ENCODE measurements around the gene RPTN. TPM values are rescaled to one million over a fixed set of nuclear protein-coding genes. Genes with fewer than 3 reads are reported as not detected.

The RPTN gene
- not detected for polyA plus RNA-seq (ENCODE audit: low read depth in 6 of 6)

DNA sequence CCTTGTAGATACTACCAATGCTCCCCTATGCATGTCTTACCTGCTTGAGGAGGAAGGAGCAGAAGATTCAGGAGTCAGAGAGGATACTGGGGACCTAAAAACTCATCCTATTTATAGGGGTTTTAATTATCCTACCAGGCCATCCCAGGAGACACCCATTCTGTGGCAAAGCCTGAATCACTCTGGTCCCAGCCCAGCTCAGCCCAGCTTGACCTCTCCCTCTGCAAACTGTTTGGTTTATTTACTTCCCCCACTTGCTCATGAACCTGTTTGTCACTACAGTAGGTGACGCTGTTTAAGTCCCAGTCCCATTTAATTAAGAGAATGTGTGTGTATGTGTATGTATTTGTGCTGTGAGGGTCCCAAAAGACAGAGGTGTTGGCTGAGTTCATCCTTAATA, at the start of gene RPTN:
Gene RPTN, minus strand, starts transcription at position 85 of the 400 bp plus-strand sequence. CDS start 1,339 bp downstream, outside the sequence.
- H3K27ac Mint-ChIP-seq, result no peak within 1 kb of the TSS
- no peaks in the 10 kb centered on the region for H3K9me3 Mint-ChIP-seq

DNA sequence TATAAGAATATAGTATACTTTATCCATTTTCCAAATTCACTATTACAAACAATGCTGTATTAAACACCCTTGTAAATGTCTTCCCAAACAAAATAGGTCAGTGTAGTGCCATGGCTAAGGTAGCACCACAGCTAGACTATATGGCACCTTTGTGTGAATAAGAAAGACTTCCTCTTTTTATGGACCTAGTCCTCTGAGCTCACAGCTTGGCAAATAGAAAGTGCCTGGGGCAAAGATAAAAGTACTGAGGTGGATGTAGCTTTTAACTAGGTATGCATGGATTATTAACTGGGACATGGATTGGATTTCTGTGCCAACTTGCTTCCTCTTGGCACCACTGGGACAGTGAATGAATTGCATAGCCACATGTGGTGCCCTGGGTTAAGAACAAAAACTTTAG, 40.0 kb upstream of the RPTN start:
- ATAC-seq (ENCODE audit: low read depth in 2 of 2) (no peak), DNase-seq (no peak)
- Mint-ChIP-seq H3K4me1 (no peaks in the 10 kb centered on the region), H3K27me3 (peaks cover 12 to 18% (median 17%) of the 10 kb centered on the region in 3 donors), H3K36me3 (peaks cover 0 to 13% of the 10 kb centered on the region in 2 donors), H3K4me3 (no peak overlapping the region), H3K27ac (no peak overlapping the region), H3K9me3 (peaks cover 0 to 10% (median 5%) of the 10 kb centered on the region in 7 donors)

More for the DNA sequence above, at the start of gene RPTN:
- ATAC-seq (ENCODE audit: low read depth in 2 of 2) (no peak), DNase-seq (no peak)
- H3K27me3 Mint-ChIP-seq, result peaks cover 3 to 30% (median 15%) of the 10 kb centered on the region in 3 donors
- no peaks in the 10 kb centered on the region for H3K36me3 Mint-ChIP-seq
- H3K4me1 Mint-ChIP-seq, result peaks cover 0 to 4% (median 3%) of the 10 kb centered on the region in 3 donors
- H3K4me3 Mint-ChIP-seq, result no peak within 1 kb of the TSS

DNA sequence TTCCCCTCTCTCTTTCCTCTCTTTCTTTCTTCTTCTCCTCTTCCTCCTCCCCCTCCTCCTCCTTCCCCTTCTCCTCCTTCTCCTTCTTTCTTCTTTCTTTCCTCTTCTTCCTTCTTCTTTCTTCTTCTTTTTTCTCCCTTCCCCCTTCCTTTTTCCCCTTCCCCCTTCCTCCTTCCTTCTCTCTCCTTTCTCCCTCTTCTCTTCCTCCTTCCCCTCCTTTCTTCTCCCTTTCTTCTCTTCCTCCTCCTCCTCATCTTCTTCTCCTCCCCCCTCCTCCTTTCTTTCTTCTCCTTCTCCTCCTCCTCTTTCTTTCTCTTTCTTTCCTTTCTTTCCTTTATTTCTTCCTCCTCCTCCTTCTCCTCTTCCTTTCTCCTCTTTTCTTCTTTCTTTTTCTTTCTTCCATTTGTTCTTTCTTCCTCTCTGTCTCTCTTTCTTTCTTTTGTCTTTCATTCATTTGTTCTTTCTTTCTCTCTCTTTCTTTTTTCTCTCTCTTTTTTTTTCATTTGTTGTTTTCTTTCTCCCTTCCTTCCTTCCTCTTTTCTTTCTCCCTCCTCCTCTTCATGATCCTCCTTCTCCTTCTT, 38.4 kb upstream of the RPTN start:
- H3K27ac Mint-ChIP-seq, result no peak overlapping the region
- no peaks in the 10 kb centered on the region for H3K4me1 Mint-ChIP-seq
- peaks cover 0 to 13% of the 10 kb centered on the region in 2 donors for H3K36me3 Mint-ChIP-seq
- H3K4me3 Mint-ChIP-seq, result no peak overlapping the region
- ATAC-seq (ENCODE audit: low read depth in 2 of 2) (no peak), DNase-seq (no peak)
- peaks cover 12 to 18% (median 17%) of the 10 kb centered on the region in 3 donors for H3K27me3 Mint-ChIP-seq
- peaks cover 0 to 10% (median 5%) of the 10 kb centered on the region in 7 donors for H3K9me3 Mint-ChIP-seq

DNA sequence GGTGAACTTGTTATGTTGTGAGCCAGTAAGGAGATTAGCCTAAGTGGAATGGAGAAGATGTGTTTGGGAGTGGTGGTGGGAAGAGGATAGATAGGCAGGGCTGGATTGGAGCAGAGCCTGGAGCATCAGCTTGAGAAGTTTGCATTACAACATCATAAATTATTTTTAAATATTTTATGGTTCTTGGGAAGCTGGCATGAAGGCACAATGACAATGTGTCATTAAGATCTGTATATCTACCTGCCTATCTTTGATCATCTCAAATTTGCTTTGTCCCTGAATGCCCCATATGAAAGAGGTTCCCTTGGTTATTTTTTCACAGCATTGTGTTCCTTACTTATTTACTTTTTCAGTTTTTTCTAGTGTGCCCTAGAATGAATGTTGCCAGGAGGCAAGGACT, 32.7 kb upstream of the RPTN start:
- no peaks in the 10 kb centered on the region for H3K36me3 Mint-ChIP-seq
- H3K4me3 Mint-ChIP-seq, result no peak overlapping the region
- ATAC-seq (ENCODE audit: low read depth in 2 of 2), result no peak
- no peak overlapping the region for H3K27ac Mint-ChIP-seq
- peaks cover 0 to 10% (median 0%) of the 10 kb centered on the region in 3 donors for H3K27me3 Mint-ChIP-seq
- DNase-seq, result no peak
- peaks cover 4 to 9% (median 6%) of the 10 kb centered on the region in 3 donors for H3K4me1 Mint-ChIP-seq
- H3K9me3 Mint-ChIP-seq, result no peaks in the 10 kb centered on the region

DNA sequence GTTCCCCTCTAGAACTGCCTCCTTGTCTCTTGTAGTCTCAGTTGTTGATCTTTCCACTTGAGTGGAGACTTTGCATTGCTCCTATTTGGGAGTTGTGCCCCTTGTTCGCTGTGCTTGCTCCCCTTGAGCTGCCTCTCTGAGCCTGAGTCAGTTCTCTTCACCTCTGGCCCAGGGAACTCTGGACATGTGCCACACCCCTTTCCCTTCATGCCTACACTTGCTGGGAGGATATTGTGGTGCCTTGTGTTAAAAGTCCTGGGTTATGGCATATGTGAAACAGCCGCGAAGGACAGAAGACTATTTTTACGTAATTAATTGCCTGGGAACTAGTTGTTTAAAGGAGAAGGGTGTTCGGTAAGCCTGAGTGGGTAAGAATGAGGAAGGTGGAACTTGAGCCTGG, 32.2 kb upstream of the RPTN start:
- Mint-ChIP-seq H3K9me3 (no peaks in the 10 kb centered on the region), H3K36me3 (no peaks in the 10 kb centered on the region), H3K4me3 (no peak overlapping the region), H3K27ac (no peak overlapping the region), H3K27me3 (peaks cover 0 to 14% (median 0%) of the 10 kb centered on the region in 3 donors), H3K4me1 (peaks cover 4 to 9% (median 6%) of the 10 kb centered on the region in 3 donors)
- no peak for ATAC-seq (ENCODE audit: low read depth in 2 of 2)
- no peak for DNase-seq

- no peak overlapping the region for H3K4me3 Mint-ChIP-seq
- DNase-seq, result no peak
- no peaks in the 10 kb centered on the region for H3K36me3 Mint-ChIP-seq
- H3K27ac Mint-ChIP-seq, result no peak overlapping the region
- no peak for ATAC-seq (ENCODE audit: low read depth in 2 of 2)
- no peaks in the 10 kb centered on the region for H3K9me3 Mint-ChIP-seq
- H3K27me3 Mint-ChIP-seq, result peaks cover 0 to 15% (median 2%) of the 10 kb centered on the region in 3 donors
- peaks cover 4 to 9% (median 6%) of the 10 kb centered on the region in 3 donors for H3K4me1 Mint-ChIP-seq
Observed at GRCh38 chr1:152190589-152190988, 31.6 kb upstream of the RPTN start.

- H3K4me3 Mint-ChIP-seq, result peak overlapping the region; percentile 77 to 94 (median 84)
- peaks cover 5 to 22% (median 6%) of the 10 kb centered on the region in 3 donors for H3K27me3 Mint-ChIP-seq
- no peaks in the 10 kb centered on the region for H3K36me3 Mint-ChIP-seq
- DNase-seq, result peak; percentile 41
- H3K27ac Mint-ChIP-seq, result peak overlapping the region in 3 of 6 donors; percentile 35 to 61 (median 59)
- H3K9me3 Mint-ChIP-seq, result no peaks in the 10 kb centered on the region
- peaks cover 4 to 9% (median 6%) of the 10 kb centered on the region in 3 donors for H3K4me1 Mint-ChIP-seq
- peak; percentile 60 to 63 for ATAC-seq (ENCODE audit: low read depth in 2 of 2)
Observed at GRCh38 chr1:152189657-152190442, 30.8 kb upstream of the RPTN start.

DNA sequence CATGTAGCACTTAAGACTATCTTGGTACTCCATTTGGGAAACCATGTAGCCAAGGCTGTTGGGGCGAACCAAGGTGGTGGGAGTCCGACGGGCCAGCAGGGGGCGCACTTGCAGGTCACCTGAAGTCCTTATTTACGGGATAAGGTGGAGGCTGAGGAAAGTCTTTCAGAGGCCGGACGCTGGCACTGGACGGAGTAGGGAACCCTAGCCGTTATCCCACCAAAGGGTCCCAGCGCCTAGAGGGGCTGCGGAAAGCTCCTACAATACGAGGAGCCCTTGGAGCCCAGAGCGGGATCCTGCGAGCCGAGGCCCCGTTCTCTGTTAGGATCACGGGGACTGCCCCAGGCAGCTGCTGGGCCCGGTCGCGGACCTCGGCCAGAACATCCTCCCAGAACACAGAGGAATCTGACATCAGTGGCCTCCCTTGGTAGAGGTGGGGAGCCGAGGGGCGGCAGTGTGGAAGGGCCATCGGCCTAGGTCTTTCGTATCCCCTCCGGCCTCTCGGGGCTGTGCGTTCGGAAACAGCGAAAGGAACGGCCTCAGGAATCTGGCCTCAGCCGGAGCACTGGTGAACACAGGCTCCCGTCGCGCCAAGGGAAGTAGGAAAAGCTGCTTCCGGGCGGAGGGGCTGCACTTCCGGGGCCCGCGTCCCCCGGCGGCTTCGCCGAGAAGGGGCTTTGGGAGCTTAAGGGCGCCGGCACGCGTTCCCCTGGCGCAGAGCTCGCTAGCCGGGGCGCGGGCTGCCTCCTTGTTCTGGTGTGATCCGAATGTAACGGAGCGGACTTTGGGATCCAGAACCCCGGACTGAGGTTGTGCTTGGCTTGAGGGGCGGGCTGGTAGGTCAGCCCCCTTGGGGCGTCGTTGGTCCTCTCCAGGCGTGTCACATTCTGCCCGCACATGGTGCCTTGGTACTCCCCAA, 29.9 kb upstream of the RPTN start:
- Mint-ChIP-seq H3K4me1 (peaks cover 4 to 9% (median 6%) of the 10 kb centered on the region in 3 donors), H3K27ac (peak overlapping the region in 1 of 6 donors; percentile 63)
- ATAC-seq (ENCODE audit: low read depth in 2 of 2), result peak; percentile 60 to 70

DNA sequence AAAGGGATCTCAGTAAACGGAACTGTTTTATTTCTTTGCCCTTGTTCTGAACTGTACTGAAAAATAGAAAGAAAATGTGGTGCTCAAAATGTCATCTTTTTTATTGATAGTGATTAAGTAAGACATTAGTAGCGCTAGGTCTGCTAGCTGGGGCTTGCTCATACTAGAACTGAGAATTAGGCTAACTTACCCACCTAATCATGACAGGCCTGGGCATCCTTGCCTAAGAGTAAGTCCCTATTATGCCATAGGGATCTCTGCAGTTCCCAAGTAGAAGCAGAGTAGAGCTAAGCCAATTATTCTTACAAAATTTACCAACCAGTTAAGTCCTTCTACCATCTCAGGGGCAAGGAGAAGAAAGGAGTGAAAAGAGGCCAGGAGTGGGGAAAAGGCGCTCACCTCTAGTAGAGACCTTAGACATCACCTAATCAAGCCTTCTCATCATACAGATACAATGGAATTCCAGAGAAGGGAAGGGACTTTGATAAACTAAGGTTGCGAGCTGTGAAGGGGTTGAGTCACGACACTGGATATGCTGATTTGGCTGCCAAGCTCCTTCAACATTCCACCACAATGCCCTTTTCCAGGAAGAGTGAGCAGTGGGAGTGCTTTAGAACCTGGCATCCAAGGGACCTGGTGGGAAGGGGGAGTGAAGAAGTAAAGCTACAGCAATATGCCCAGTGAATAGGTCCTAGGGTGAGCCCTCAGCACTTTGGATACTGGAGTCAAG, 27.7 kb upstream of the RPTN start:
- DNase-seq (no peak), ATAC-seq (ENCODE audit: low read depth in 2 of 2) (no peak)
- Mint-ChIP-seq H3K4me1 (peaks cover 4 to 9% (median 6%) of the 10 kb centered on the region in 3 donors), H3K27ac (no peak overlapping the region), H3K9me3 (no peaks in the 10 kb centered on the region), H3K36me3 (no peaks in the 10 kb centered on the region), H3K4me3 (no peak overlapping the region), H3K27me3 (peaks cover 16 to 37% (median 20%) of the 10 kb centered on the region in 3 donors)

More for the DNA sequence above, 29.9 kb upstream of the RPTN start:
- Mint-ChIP-seq H3K27me3 (peaks cover 10 to 30% (median 15%) of the 10 kb centered on the region in 3 donors), H3K36me3 (no peaks in the 10 kb centered on the region), H3K9me3 (no peaks in the 10 kb centered on the region), H3K4me3 (peak overlapping the region; percentile 77 to 94 (median 84))
- peak; percentile 55 for DNase-seq

DNA sequence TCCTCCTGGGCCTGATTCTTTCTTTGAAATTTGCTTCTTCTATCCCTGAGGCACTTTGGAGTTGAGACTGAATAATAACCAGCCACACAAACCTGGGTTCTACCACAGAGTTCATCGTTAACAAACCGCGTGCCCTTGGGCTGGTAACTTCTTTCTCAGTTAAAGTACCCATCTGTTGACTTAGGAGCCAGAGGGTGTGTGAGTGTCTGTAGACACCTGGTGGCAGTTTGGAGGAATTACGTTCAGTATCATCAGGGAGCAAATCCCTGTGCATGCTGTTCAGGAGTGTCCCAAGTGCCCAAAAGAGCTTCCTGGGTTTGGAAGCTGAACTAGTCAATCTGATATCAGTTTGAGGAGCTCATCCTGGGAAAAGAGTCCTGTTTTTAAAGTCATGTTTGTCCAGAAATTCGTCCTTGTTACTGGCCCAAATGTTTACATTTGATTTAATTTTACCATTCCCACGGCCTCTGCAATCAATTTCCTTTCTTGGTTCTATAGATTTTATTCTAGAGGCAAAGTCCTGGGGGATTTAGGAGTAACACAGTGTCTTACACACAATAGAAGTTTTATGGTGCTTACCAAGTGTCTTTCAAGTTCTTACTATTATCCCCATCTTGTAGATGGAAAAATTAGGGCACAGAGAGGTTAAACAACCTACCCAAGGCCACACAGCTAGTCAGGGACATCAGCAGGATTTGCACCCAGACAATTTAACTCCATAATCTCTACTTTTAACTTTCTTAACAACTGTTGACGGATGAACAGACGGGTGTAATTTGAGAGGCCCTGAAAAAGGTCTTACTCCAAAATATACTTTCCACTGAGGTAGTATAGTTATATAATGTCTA, 26.7 kb upstream of the RPTN start:
- Mint-ChIP-seq H3K27ac (no peak overlapping the region), H3K36me3 (no peaks in the 10 kb centered on the region), H3K4me1 (peaks cover 4 to 9% (median 6%) of the 10 kb centered on the region in 3 donors), H3K9me3 (no peaks in the 10 kb centered on the region), H3K27me3 (peaks cover 16 to 31% (median 20%) of the 10 kb centered on the region in 3 donors), H3K4me3 (no peak overlapping the region)
- peak in 1 of 2 donors; percentile 57 for ATAC-seq (ENCODE audit: low read depth in 2 of 2)
- peak; percentile 12 for DNase-seq

DNA sequence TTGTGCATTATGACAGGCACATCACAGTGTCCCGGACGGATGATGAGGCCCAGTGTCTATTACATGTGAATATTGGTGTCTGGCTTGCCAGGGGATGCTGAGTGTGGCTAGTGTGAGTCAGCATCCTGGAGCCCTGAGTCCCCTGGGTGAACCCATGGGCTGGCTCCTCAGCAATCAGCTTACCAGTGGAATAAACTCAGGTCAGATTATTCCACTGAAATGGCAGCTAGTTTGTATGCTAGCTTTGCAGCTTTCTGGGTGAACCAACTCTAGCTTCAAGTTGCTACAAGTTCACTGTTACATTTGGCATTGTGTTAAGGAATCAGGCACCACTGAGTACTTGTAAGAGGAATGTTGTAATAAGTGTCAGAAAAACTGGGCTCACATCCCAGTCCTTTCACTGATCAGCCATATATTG, 23.9 kb upstream of the RPTN start:
- Mint-ChIP-seq H3K9me3 (no peaks in the 10 kb centered on the region), H3K4me3 (no peak overlapping the region), H3K4me1 (no peaks in the 10 kb centered on the region), H3K36me3 (no peaks in the 10 kb centered on the region), H3K27ac (no peak overlapping the region), H3K27me3 (peaks cover 25 to 36% (median 28%) of the 10 kb centered on the region in 3 donors)
- no peak for DNase-seq
- ATAC-seq (ENCODE audit: low read depth in 2 of 2), result no peak

- H3K9me3 Mint-ChIP-seq, result peaks cover 0 to 1% (median 0%) of the 10 kb centered on the region in 7 donors
- no peak for DNase-seq
- H3K27ac Mint-ChIP-seq, result no peak overlapping the region
- H3K36me3 Mint-ChIP-seq, result no peaks in the 10 kb centered on the region
- peaks cover 25 to 36% (median 28%) of the 10 kb centered on the region in 3 donors for H3K27me3 Mint-ChIP-seq
- ATAC-seq (ENCODE audit: low read depth in 2 of 2), result no peak
- H3K4me1 Mint-ChIP-seq, result no peaks in the 10 kb centered on the region
- H3K4me3 Mint-ChIP-seq, result no peak overlapping the region
Observed at GRCh38 chr1:152182431-152182830, 23.4 kb upstream of the RPTN start.

All from naive B cell (primary cell).